OCI-LY3 (cell line): ENCODE results near the gene PRADC1.

ENCODE experiments used
- H2AFZ ChIP-seq: fragments of 200-600, 300-600 bp; shearing (Covaris generic); 2 replicates; pipeline ENCODE4 v1.6.0; 2014; ENCODE audit warnings: antibody characterized with exemption, low read depth, low read length
- H3K27ac ChIP-seq: fragments of 200-600, 300-600 bp; sonication (generic); 2 replicates; pipeline ENCODE4 v1.5.1; 2014; ENCODE audit warnings: mild to moderate bottlenecking, low read length, moderate library complexity, mixed read lengths
- H3K27me3 ChIP-seq: fragments of 200-600, 300-600 bp; sonication (generic); 2 replicates; pipeline ENCODE4 v1.6.1; 2014; ENCODE audit warnings: low read depth, low read length, mixed read lengths
- H3K36me3 ChIP-seq: fragments of 200-600, 300-600 bp; sonication (generic); replicated peaks from 2 replicates; pipeline ENCODE3; 2014; ENCODE audit warnings: low read depth, low read length, mixed read lengths
- H3K4me1 ChIP-seq: fragments of 300-600, 200-600 bp; sonication (generic); 2 replicates; pipeline ENCODE4 v1.6.1; 2014; ENCODE audit warnings: low read length, mixed read lengths
- H3K4me2 ChIP-seq: fragments of 200-600, 300-600 bp; sonication (generic); 2 replicates; pipeline ENCODE4 v1.6.1; 2014; ENCODE audit warnings: low read length, mixed read lengths
- H3K4me3 ChIP-seq: fragments of 300-600, 200-600 bp; sonication (generic); 2 replicates; pipeline ENCODE4 v1.5.1; 2014; ENCODE audit warnings: antibody characterized with exemption, mild to moderate bottlenecking, low read length, moderate library complexity
- H3K79me2 ChIP-seq: fragments of 300-600, 200-600 bp; shearing (Covaris generic); 2 replicates; pipeline ENCODE4 v1.6.1; 2014; ENCODE audit warnings: mild to moderate bottlenecking, low read length, mixed read lengths
- H3K9ac ChIP-seq: fragments of 300-600, 200-600 bp; shearing (Covaris generic); 2 replicates; pipeline ENCODE4 v1.6.0; 2014; ENCODE audit warnings: mild to moderate bottlenecking, low read length, moderate library complexity
- H3K9me3 ChIP-seq: fragments of 200-600, 300-600 bp; shearing (Covaris generic); 2 replicates; pipeline ENCODE4 v1.6.1; 2014; ENCODE audit warnings: low read length, mixed read lengths; ENCODE audit not compliant: insufficient read depth
- H4K20me1 ChIP-seq: fragments of 200-600, 300-600 bp; sonication (generic); 2 replicates; pipeline ENCODE4 v1.6.1; 2016; ENCODE audit warnings: low read length, mixed read lengths; ENCODE audit not compliant: insufficient read depth
- CTCF ChIP-seq: fragments of 200-600, 300-600 bp; sonication (generic); IDR thresholded peaks from 2 replicates; pipeline ENCODE4 v1.5.1; 2014; ENCODE audit warnings: antibody characterized with exemption, low read length, low read depth
- EZH2phosphoT487 ChIP-seq: fragments of 200-600 bp; shearing (Covaris generic); IDR thresholded peaks from 2 replicates; pipeline ENCODE4 v1.6.1; 2018; ENCODE audit warnings: antibody characterized with exemption, mixed run types, low read depth

Gene PRADC1

GRCh38 chr2:73269686-73270465 lies 36.8 kb upstream of the PRADC1 start:
- H3K27ac ChIP-seq = no peak overlapping the region
- no peak overlapping the region for H3K4me3 ChIP-seq

GRCh38 chr2:73268830-73269685 lies 36.0 kb upstream of the PRADC1 start:
- Histone ChIP-seq H3K27ac (no peak overlapping the region), H4K20me1 (peaks cover 53% of the 10 kb centered on the region), H3K27me3 (no peaks in the 10 kb centered on the region), H3K9ac (no peak overlapping the region), H3K4me1 (no peaks in the 10 kb centered on the region), H3K4me3 (no peak overlapping the region), H3K79me2 (peaks cover 82% of the 10 kb centered on the region), H2AFZ (no peak overlapping the region), H3K9me3 (no peaks in the 10 kb centered on the region), H3K4me2 (no peak overlapping the region), H3K36me3 (peaks cover 31% of the 10 kb centered on the region)
- TF ChIP-seq EZH2phosphoT487 (no peak), CTCF (no peak)

More at GRCh38 chr2:73269686-73270465, 36.8 kb upstream of the PRADC1 start:
- H4K20me1 ChIP-seq = peaks cover 60% of the 10 kb centered on the region
- no peaks in the 10 kb centered on the region for H3K4me1 ChIP-seq
- peaks cover 25% of the 10 kb centered on the region for H3K36me3 ChIP-seq
- no peak overlapping the region for H2AFZ ChIP-seq
- no peak for TF ChIP-seq EZH2phosphoT487
- no peak for TF ChIP-seq CTCF
- peaks cover 90% of the 10 kb centered on the region for H3K79me2 ChIP-seq
- no peaks in the 10 kb centered on the region for H3K9me3 ChIP-seq
- H3K4me2 ChIP-seq = no peak overlapping the region
- H3K9ac ChIP-seq = no peak overlapping the region
- H3K27me3 ChIP-seq = no peaks in the 10 kb centered on the region

GRCh38 chr2:73268366-73268829 lies 35.4 kb upstream of the PRADC1 start:
- peaks cover 31% of the 10 kb centered on the region for H3K36me3 ChIP-seq
- H3K9me3 ChIP-seq = no peaks in the 10 kb centered on the region
- H3K9ac ChIP-seq = no peak overlapping the region
- H3K27ac ChIP-seq = no peak overlapping the region
- H4K20me1 ChIP-seq = peaks cover 49% of the 10 kb centered on the region
- no peak overlapping the region for H2AFZ ChIP-seq
- H3K4me3 ChIP-seq = no peak overlapping the region
- H3K4me1 ChIP-seq = no peaks in the 10 kb centered on the region
- TF ChIP-seq CTCF = no peak
- no peak for TF ChIP-seq EZH2phosphoT487
- no peaks in the 10 kb centered on the region for H3K27me3 ChIP-seq
- H3K79me2 ChIP-seq = peaks cover 75% of the 10 kb centered on the region
- no peak overlapping the region for H3K4me2 ChIP-seq

GRCh38 chr2:73267008-73267407 lies 34.0 kb upstream of the PRADC1 start:
- H3K9ac ChIP-seq = no peak overlapping the region
- H3K27me3 ChIP-seq = no peaks in the 10 kb centered on the region
- no peak overlapping the region for H3K27ac ChIP-seq
- peaks cover 32% of the 10 kb centered on the region for H3K36me3 ChIP-seq
- no peak overlapping the region for H3K4me3 ChIP-seq
- peaks cover 36% of the 10 kb centered on the region for H4K20me1 ChIP-seq
- TF ChIP-seq CTCF (no peak), EZH2phosphoT487 (no peak)
- H3K4me2 ChIP-seq = no peak overlapping the region
- no peaks in the 10 kb centered on the region for H3K4me1 ChIP-seq
- H3K79me2 ChIP-seq = peaks cover 61% of the 10 kb centered on the region
- no peaks in the 10 kb centered on the region for H3K9me3 ChIP-seq
- no peak overlapping the region for H2AFZ ChIP-seq
